Right renal pelvis (tissue), 4 donors: ENCODE data around the gene CSN2. TPM values are rescaled to one million over a fixed set of nuclear protein-coding genes. Genes with fewer than 3 reads are reported as not detected.
A peak's percentile ranks its signal among the peaks of the same experiment; 100 is the strongest.
"Not testable (repeated sequence)": the region's sequence is repeated elsewhere in the genome, so short reads cannot be mapped to it uniquely, and the experiment has no call there.

ENCODE experiments used
- DNase-seq, 4 donors: peaks; one replicate each; pipeline ENCODE4 v3.0.0-alpha.2; 2013; ENCODE audit warnings: low read depth in 4 of 4, low spot score in 3 of 4, missing footprints in 1 of 4
- polyA plus RNA-seq, 4 donors: library from polyadenylated mRNA; unstranded; fragments of 120-200 nt; gene quantifications; one replicate each; pipeline ENCODE4 v1.2.1, GENCODE V29; 2013; ENCODE audit not compliant: insufficient read length in 4 of 4

The CSN2 gene, protein sequence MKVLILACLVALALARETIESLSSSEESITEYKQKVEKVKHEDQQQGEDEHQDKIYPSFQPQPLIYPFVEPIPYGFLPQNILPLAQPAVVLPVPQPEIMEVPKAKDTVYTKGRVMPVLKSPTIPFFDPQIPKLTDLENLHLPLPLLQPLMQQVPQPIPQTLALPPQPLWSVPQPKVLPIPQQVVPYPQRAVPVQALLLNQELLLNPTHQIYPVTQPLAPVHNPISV
- not detected for polyA plus RNA-seq

- no peak for DNase-seq
Measured at GRCh38 chr4:69965628-69966027, at the start of gene CSN2. Gene CSN2, minus strand, starts transcription at chr4:69965728. Its CDS starts 4,733 bp downstream, at chr4:69960995.

GRCh38 chr4:70008771-70009170 is 43.2 kb upstream of the CSN2 start:
- no peak for DNase-seq

GRCh38 chr4:70002507-70002906 is 37.0 kb upstream of the CSN2 start:
- DNase-seq = no peak

DNA sequence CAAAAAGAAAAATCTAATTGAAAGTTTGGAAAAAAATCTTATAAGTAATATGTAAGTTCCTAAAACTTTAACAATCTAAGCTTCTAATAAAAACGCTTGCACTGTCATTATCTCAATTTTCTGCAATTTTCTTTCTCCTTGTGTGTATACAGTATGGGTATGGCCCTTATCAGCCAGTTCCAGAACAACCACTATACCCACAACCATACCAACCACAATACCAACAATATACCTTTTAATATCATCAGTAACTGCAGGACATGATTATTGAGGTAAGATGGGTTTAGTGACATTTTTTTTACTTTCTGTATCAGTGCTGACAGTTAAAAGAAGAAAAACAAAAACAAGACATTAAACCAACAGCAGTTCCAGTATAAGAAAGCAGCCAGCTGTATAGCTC is 35.2 kb upstream of the CSN2 start:
- DNase-seq = no peak

GRCh38 chr4:69999420-69999819 is 33.9 kb upstream of the CSN2 start:
- no peak for DNase-seq

DNA sequence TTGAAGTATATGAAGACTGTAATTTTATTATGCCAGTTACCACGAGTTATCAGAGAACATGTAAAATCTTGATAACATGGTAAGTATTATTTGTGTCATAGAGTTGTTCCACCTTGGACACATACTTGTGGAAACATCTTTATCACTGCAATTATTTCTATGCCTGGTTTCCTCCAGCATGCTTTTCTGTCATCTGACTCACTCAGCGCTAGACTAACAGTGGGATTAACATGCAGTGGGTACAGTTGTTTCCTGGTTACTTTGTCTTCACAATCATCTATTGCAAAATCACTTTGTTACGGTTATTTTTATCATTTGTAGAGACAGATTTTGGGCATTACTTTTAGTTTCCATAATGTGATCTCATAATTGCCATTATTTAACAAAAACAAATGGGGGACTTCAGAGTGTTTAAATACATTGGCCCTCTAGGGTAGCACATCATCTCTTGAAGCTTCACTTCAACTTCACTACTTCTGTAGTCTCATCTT is 30.0 kb upstream of the CSN2 start, which contains the start of gene STATH:
Gene STATH, plus strand, starts transcription at position 441 of the 491 bp plus-strand sequence. CDS start 2,472 bp downstream, outside the sequence.
- DNase-seq = no peak

DNA sequence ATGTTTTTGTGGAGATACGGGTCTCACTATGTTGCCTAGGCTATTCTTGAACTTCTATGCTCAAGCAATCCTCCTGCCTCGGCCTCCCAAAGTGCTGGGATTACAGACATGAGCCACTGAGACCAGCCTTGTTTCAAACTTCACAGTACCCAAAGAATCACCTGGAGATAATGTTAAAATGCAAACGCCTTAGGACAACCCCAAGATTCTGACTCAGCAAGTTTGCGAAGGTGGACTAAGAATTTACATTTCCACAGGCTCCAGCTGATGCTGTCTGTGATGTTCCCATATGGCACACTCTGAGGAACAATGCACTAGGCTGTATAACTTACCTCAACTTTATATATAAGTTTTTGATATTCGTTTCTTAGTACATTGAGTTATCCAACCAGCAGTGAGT is 29.3 kb upstream of the CSN2 start:
- no peak for DNase-seq

DNA sequence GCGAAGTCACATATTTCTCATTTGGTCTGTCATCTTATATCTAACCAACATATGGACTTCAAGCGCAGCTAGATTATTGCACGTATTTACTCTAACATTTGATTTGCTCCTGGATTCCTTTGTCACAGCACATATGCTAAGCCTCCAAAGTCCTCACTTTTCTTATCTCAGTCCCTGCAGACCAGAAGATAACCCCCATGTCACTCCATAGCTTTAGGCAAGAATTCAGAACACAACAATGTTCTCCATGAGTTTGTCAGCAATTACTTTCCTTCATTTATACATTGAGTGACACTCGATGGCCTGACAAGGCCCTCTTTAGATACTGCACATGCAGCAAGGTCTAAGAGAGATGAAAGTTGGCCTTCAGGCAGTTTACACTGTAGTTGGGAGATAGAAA is 25.5 kb upstream of the CSN2 start:
- no peak for DNase-seq

- DNase-seq = no peak
Measured at GRCh38 chr4:69986663-69987062, 21.1 kb upstream of the CSN2 start.

DNA sequence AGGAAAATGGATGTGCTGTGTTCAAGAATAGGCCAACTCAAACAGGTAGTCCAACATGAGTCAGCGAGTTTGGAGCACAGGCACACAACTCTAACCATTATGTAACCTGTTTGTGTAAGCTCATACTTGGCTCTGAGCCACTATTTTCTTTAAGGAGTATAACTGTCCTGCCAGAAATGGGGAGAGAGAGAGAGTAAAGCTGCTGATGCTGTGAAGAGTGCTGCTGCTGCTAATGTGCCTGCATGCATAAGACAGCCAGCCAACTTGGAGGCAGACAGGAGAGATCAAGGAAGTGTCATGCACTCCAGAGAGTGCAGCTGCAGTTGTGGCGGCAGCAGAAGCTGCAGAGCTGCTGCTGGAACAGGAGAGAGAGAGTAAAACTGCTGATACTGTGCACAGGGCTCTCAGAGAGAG is 18.5 kb upstream of the CSN2 start:
- peak in 3 of 4 donors; percentile 5 to 22 (median 18) for DNase-seq

DNA sequence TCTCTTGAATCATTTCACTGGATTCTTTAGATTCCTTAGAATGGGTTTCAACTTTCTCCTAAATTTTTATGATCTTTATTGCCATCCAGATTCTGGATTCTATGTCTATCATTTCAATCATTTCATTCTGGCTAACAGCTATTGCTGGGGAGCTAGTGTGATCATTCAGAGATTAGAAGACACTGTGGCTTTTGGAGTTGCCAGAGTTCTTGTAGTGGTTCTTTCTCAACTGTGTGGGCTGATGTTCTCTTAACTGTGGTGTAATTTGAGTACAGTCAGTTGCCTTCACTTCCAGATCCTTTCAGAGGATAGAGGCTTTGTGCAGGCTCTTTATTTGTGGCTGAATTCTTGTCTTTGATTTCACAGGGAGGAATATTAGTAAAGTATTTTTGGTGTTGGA is 12.1 kb upstream of the CSN2 start:
- DNase-seq = no peak

GRCh38 chr4:69974631-69975030 is 9.1 kb upstream of the CSN2 start:
- DNase-seq = no peak

- no peak for DNase-seq
Measured at GRCh38 chr4:69970071-69970470, 4.5 kb upstream of the CSN2 start.

DNA sequence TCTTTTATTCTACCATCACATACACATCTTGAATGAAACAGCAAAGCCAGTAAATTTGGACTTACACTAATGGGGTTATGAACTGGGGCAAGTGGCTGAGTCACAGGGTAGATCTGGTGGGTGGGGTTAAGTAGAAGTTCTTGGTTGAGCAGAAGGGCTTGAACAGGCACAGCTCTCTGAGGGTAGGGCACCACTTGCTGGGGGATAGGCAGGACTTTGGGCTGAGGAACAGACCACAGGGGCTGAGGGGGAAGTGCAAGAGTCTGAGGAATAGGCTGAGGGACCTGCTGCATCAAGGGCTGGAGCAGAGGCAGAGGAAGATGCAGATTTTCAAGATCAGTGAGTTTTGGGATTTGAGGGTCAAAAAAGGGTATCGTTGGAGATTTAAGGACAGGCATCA is 8.3 kb downstream of the CSN2 start:
- DNase-seq = no peak

GRCh38 chr4:69951602-69952001 is 13.9 kb downstream of the CSN2 start:
- DNase-seq = no peak

- DNase-seq = no peak
Measured at GRCh38 chr4:69936566-69936965, 29.0 kb downstream of the CSN2 start.

DNA sequence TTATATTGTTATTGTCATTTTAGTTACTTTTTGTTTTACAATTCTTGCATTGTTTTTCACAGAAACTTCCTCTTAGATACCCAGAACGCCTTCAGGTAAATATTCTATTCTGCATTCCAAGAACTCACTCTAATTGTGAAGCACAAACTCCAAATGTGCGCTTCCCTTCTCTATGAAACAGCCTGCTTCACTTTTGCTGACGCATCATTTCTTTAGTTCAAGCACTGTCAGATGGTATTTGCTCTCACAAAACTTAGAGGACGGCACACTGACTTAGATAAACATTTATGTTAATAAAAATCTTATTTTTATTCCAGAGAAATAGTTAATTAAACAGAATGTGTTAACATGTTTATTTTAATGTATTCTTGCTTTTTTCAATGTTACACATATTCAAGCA is 31.4 kb downstream of the CSN2 start:
- DNase-seq = no peak

- no peak for DNase-seq
Measured at GRCh38 chr4:69930768-69931167, 34.8 kb downstream of the CSN2 start, which contains the start of gene CSN1S1. Gene CSN1S1, plus strand, starts transcription at chr4:69931068. Its CDS starts 1,488 bp downstream, at chr4:69932556.

DNA sequence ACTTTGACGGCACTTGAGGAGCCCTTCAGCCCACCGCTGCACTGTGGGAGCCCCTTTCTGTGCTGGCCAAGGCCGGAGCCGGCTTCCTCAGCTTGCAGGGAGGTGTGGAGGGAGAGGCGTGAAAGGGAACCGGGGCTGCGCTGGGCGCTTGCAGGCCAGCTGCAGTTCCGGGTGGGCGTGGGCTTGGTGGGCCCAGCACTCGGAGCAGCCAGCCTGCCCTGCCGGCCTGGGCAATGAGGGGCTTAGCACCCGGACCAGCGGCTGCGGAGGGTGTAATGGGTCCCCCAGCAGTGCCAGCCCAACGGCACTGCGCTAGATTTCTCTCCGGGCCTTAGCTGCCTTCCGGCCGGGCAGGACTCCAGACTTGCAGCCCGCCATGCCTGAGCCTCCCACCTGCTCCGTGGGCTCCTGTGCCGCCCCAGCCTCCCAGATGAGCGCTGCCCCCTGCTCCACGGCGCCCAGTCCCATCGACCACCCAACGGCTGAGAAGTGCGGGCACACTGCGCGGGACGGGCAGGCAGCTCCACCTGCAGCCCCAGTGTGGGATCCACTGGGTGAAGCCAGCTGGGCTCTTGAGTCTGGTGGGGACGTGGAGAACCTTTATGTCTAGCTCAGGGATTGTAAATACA is 41.6 kb downstream of the CSN2 start:
- not testable (repeated sequence) for DNase-seq

DNA sequence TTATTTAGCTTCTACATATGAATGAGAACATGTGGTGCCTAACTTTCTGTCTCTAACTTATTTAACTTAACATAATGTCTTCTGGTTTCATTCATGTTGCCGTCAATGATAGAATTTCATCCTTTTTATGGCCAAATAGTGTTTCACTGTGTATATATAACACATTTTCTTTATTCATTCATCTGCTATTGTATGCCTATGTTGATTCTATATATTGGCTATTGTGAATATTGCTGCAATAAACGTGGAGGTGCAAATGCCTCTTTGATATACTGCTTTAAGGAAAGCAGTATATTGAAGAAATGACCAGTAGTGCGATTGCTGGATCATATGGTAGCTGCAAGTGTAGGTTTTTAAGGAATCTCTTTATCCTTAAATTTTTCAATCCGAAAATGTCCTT is 44.7 kb downstream of the CSN2 start:
- no peak for DNase-seq

DNA sequence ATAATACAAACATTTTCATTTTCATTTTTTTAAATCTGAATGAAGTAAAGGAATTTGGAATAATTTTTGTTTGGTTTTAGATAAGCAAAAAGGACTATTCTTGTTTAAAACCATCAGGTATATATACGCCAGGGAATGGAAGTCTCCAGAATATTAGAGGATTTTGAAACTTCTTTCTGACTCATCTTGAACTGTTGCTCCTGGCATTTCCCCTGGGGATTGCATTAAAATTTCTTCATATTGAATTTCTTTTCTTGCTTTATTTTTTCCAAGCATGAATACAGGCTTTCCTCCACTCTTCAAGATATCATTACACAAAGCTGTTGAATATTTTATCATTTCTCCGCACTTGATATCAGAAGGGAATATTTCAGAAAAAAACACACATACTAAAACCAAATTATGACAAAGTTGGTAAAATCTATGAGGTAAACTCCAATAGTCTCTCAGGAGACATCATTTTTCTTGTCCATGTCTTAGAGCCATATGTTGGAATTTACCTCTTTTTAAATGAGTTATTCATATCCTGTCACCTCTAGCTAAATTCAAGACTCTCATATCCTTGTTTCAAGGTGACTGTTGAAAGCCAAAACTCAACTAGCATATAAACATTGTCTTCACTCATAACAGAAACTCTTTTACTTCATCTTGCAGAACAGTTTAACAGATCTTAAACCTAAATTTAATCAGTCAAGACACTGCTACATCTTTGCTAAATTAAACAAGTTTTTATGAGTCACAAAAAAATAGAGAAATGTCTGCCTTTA is 55.3 kb downstream of the CSN2 start:
- no peak for DNase-seq
